Stimulated activated naive B cell treated with anti-CD40 and anti-IgM and Interleukin-4, amounts not matched to agents 10 μg/mL and 1 μg/mL and 100 μg/mL, for 72 hours (primary cell): ENCODE results near the gene C1QL1.
"Not testable (repeated sequence)": the region's sequence is repeated elsewhere in the genome, so short reads cannot be mapped to it uniquely, and the experiment has no call there.

ENCODE experiments used
- ATAC-seq, 2 donors: fragments of 150-1000 bp; cut with Tn5 transposase; replicated peaks; 2 replicates each; pipeline ENCODE4 v1.10.0; 2021; ENCODE audit warnings: moderate library complexity in 1 of 2
- DNase-seq: peaks from one replicate; pipeline ENCODE4 v3.0.0; 2021
- H3K27ac Mint-ChIP-seq: one replicate; pipeline ENCODE4 v1.8.0; 2022; ENCODE audit warnings: mild to moderate bottlenecking, mixed read lengths
- H3K27me3 Mint-ChIP-seq, 2 donors: one replicate each; pipeline ENCODE4 v1.8.0; 2022; ENCODE audit warnings: mixed read lengths in 2 of 2
- H3K36me3 Mint-ChIP-seq, 2 donors: one replicate each; pipeline ENCODE4 v1.8.0; 2022; ENCODE audit warnings: mixed read lengths in 2 of 2, mild to moderate bottlenecking in 1 of 2
- H3K4me1 Mint-ChIP-seq, 2 donors: one replicate each; pipeline ENCODE4 v1.8.0; 2022; ENCODE audit warnings: mixed read lengths in 2 of 2, mild to moderate bottlenecking in 1 of 2
- H3K4me3 Mint-ChIP-seq, 2 donors: one replicate each; pipeline ENCODE4 v1.8.0; 2022; ENCODE audit warnings: mild to moderate bottlenecking in 2 of 2, mixed read lengths in 2 of 2, moderate library complexity in 1 of 2
- H3K9me3 Mint-ChIP-seq, 2 donors: one replicate each; pipeline ENCODE4 v1.8.0; 2022; ENCODE audit warnings: mixed read lengths in 2 of 2, mild to moderate bottlenecking in 1 of 2

Gene C1QL1

GRCh38 chr17:44961921-44962350, 6.2 kb downstream of the C1QL1 start:
- Mint-ChIP-seq H3K9me3 (no peaks in the 10 kb centered on the region), H3K36me3 (no peaks in the 10 kb centered on the region), H3K4me3 (no peak overlapping the region), H3K27ac (no peak overlapping the region), H3K4me1 (peaks cover 16 to 28% of the 10 kb centered on the region in 2 donors), H3K27me3 (peaks cover 64 to 84% of the 10 kb centered on the region in 2 donors)
- ATAC-seq (no peak), DNase-seq (no peak)

DNA sequence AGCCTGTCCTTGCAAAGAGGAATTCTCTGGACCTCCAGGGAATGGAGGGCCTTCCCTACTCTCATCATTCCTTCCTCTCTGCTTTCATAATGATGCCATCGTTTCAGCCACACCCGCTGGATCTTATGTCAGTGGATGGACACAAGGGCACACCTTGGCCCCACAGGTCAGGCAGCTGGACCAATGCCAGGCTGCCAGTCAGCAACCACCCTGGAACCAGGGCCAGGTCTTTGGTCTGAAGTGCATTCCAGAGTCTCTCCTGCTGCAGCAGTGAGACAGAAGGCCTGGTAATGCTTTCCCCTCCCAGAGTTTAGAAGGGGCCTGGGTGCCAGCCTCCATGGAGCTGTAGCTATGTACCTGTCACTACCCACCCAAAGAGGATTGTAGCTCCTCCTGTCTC, 7.4 kb downstream of the C1QL1 start:
- Mint-ChIP-seq H3K4me1 (peaks cover 10 to 19% of the 10 kb centered on the region in 2 donors), H3K27me3 (peaks cover 62 to 84% of the 10 kb centered on the region in 2 donors), H3K36me3 (no peaks in the 10 kb centered on the region), H3K9me3 (no peaks in the 10 kb centered on the region), H3K27ac (no peak overlapping the region), H3K4me3 (no peak overlapping the region)
- no peak for ATAC-seq
- no peak for DNase-seq

DNA sequence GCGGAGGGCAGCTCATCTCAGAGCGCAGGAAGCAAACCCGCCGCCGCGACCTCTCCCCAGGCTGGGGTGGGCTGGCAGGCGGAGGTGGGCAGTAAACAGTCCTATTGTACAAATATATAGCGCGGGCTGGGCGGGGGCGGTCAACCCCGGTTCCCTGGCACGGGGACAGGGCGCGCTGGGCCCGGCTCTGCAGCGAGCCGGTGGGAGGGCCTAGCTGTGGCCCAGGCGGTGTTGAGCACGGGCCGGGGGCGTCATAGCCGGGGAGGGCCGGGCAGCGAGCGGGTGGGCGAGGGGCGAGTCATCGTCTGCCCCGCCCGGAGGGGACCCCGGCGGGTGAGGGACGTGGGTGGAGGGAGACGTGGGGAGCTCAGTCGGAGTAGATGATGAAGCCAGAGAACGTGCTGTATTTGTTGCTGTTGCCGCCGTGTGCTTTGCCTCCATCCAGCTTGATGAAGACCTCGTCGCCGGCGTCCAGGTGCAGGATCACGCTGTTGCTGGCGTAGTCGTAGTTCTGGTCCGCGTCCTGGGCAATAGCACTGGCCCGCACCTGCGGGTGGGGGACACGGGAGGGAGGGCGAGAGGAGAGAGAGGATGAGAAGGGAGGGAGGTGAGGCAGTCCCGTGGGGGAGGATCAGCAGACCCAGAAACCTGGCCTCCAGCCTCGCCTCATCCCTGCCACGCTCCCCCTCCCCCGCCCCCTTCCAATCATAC, 8.1 kb downstream of the C1QL1 start:
- no peaks in the 10 kb centered on the region for H3K36me3 Mint-ChIP-seq
- peaks cover 60 to 84% of the 10 kb centered on the region in 2 donors for H3K27me3 Mint-ChIP-seq
- H3K27ac Mint-ChIP-seq = no peak overlapping the region
- DNase-seq (no peak), ATAC-seq (peak in 1 of 2 donors; percentile 21)
- H3K9me3 Mint-ChIP-seq = no peaks in the 10 kb centered on the region
- H3K4me3 Mint-ChIP-seq = no peak overlapping the region
- peaks cover 6 to 12% of the 10 kb centered on the region in 2 donors for H3K4me1 Mint-ChIP-seq

DNA sequence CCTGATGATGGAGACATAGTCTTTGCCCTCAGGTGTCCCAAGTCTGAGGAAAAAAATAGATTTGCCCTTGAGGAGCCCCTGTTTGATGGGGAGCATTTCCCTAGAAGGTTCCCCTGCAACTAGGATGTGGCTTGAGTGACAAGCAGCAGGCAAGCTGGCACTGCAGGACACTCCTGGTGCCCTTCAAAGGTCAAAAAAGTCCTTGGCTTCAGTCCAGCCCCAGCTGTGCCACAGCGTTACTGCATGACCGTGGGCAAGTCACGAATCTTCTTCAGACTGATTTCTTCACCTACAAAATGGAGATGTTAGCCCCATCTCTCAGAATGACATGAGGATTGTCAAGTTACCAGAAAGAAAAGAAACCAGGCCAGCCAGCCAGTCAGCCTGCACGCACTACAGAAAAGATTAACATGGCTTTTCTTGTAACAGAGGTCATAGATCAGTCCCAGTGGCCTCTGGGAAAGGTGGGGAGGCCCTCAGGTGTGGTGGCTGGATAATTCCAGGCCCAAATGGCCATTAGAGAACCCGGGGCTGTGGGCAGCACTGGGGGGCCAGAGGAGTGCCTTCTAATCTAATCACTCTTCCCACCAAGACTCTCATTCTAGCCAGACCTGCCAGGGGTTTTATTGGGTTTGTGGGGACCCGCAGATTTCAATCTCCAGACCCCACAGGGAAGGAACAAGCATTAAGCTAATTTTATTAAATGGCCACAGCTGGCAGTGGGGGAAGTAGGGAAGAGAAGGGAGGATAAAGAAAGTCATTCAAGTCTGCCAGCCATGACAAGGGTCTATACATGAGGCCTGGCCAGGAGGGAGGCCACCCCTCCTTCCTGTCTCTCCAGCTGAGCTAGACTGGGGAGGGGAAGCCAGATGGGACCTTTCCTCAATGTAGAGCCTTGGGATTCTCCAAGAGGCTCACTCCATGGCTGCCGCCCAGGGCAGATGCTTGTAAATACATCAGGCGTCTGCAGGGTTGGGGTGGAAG, 10.8 kb downstream of the C1QL1 start:
- peaks cover 41 to 63% of the 10 kb centered on the region in 2 donors for H3K27me3 Mint-ChIP-seq
- no peak for DNase-seq
- H3K4me3 Mint-ChIP-seq = no peak overlapping the region
- H3K4me1 Mint-ChIP-seq = peaks cover 6 to 12% of the 10 kb centered on the region in 2 donors
- no peaks in the 10 kb centered on the region for H3K9me3 Mint-ChIP-seq
- H3K27ac Mint-ChIP-seq = no peak overlapping the region
- no peaks in the 10 kb centered on the region for H3K36me3 Mint-ChIP-seq
- no peak for ATAC-seq

DNA sequence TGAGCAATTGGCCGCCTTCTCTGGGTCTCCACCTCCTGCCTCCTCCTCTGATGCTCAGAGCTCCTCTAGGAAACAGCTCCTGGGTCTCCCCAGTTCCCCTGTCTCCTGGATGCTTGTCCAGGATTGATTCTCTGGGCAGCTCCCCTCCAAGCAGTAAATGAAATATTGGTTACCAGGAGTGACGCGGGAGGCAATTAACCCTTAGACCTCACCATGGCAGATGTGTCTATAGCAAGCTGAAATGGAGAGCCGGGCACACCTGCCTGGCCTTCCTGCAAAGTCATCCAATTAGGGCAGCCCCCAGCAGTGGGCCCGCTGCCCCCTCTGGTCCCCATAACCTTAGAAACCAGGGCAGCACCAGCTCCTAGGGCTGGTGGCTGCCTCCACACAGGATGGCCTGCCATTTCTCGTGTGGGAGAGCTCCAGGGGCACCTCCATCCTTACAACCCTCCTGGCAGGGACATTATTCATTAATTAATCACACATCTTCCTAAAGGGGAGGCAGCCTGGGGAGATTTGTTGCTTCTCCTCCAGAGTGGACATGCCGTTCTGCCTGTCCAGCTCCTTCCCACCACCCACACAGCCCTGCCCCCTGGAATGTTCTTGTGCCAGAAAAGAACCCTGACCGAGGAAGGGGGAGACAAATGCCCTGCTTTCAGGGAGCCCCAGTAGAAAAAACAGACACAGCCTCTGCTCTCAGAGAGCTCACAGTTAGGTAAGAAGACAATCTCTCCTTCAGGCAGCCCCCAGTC, 12.3 kb downstream of the C1QL1 start:
- peaks cover 37 to 62% of the 10 kb centered on the region in 2 donors for H3K27me3 Mint-ChIP-seq

GRCh38 chr17:44952946-44953475, 15.1 kb downstream of the C1QL1 start:
- DNase-seq (no peak), ATAC-seq (no peak)
- no peak overlapping the region for H3K27ac Mint-ChIP-seq
- no peak overlapping the region for H3K4me3 Mint-ChIP-seq
- no peaks in the 10 kb centered on the region for H3K36me3 Mint-ChIP-seq
- peaks cover 0 to 2% of the 10 kb centered on the region in 2 donors for H3K4me1 Mint-ChIP-seq
- no peaks in the 10 kb centered on the region for H3K9me3 Mint-ChIP-seq
- H3K27me3 Mint-ChIP-seq = peaks cover 23 to 39% of the 10 kb centered on the region in 2 donors

More for the DNA sequence above, 12.3 kb downstream of the C1QL1 start:
- ATAC-seq (no peak), DNase-seq (no peak)
- no peaks in the 10 kb centered on the region for H3K36me3 Mint-ChIP-seq
- H3K4me1 Mint-ChIP-seq = peaks cover 6 to 12% of the 10 kb centered on the region in 2 donors
- H3K4me3 Mint-ChIP-seq = no peak overlapping the region
- H3K27ac Mint-ChIP-seq = peak overlapping the region; percentile 56
- no peaks in the 10 kb centered on the region for H3K9me3 Mint-ChIP-seq

DNA sequence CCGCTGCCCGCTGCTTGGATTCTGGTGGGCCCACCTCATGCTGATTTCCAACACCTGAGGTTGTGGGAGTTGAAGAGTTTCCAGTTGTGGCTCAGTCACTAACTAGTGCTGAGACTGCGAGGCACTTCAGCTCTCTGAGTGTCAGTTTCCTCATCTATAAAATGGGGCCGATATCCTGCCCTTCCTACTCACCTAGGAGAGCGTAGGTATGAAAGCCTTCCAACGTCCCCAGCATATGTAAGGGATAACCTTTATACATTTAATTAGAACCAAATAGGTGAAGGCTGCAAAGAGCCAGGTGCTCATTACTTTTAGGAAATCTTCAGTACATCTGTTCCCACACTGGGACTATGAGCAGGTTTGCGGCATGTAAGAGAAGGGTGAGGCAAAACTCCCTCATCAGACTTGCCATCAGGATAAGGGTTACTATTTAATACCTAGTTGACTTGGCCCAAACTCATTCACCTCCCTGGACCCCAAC, 19.7 kb downstream of the C1QL1 start:
- Mint-ChIP-seq H3K9me3 (no peaks in the 10 kb centered on the region), H3K4me3 (peak overlapping the region; percentile 87 to 91), H3K4me1 (peaks cover 0 to 2% of the 10 kb centered on the region in 2 donors), H3K27ac (peak overlapping the region; percentile 86), H3K36me3 (no peaks in the 10 kb centered on the region), H3K27me3 (peaks cover 6 to 7% of the 10 kb centered on the region in 2 donors)
- DNase-seq (no peak), ATAC-seq (no peak)

DNA sequence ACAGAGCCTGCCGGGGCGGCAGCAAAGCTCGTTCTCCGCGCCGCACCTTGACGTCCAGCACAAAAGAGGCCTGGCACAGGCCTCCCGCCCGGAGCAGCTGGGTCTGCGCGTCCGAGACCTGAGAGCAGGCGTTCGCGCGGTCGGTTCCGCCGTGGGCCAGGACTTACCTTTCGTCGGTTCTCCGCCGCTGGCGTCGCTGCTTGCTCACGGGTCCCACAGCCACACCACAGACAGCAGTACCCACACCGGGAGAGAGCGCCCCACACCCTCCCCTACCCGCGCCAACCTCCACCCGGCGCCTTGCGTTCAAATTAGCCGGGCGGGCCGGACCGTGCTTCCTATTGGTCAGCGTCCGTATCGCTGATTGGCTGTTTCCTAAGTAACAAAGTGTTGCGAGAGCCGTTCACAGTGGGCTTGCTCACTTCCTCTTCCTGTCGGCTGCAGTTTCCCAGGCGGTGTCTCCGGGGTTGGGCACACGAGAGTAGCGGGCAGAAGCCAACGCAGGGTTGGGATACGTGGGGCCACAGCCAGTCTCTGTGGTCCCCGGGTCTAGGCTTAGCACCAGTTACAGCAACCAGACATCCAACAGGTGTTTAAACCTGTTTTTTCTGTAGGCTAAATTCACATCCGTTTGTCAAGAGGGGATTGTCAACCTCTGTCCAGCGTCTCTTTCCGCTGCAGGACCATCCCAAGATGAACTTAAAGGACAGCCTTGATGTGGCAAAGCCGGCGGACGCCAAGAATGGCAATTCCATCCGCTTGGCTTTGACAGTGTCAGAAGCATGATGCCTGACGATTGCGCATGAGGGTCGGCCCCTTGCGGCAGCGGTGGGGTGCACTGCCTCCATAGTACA, 20.4 kb downstream of the C1QL1 start, which contains the start of gene KIF18B:
TSS of gene KIF18B (minus strand) at position 313 of the 854 bp plus-strand sequence. CDS start 11,429 bp downstream, outside the sequence.
- Mint-ChIP-seq H3K27ac (peak within 1 kb of the TSS; percentile 86), H3K9me3 (no peaks in the 10 kb centered on the region), H3K4me1 (peaks cover 0 to 2% of the 10 kb centered on the region in 2 donors), H3K4me3 (peak within 1 kb of the TSS; percentile 87 to 91), H3K27me3 (peaks cover 6 to 7% of the 10 kb centered on the region in 2 donors), H3K36me3 (no peaks in the 10 kb centered on the region)
- DNase-seq (peak; percentile 85), ATAC-seq (peak; percentile 98)

DNA sequence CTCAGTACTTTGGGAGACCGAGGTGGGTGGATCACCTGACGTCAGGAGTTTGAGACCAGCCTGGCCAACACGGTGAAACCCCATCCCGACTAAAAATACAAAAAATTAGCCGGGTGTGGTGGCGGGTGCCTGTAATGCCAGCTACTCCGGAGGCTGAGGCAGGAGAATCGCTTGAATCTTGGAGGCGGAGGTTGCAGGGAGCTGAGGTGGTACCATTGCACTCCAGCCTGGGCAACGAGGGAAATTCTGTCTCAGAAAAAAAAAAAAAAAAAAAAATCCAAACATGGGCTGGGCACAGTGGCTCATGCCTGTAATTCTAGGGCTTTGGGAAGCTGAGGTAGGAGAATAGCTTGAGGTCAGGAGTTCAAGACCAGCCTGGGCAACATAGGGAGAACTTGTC, 22.5 kb downstream of the C1QL1 start:
- H3K27ac Mint-ChIP-seq, DNase-seq, H3K9me3 Mint-ChIP-seq, H3K4me3 Mint-ChIP-seq, H3K36me3 Mint-ChIP-seq, ATAC-seq, H3K4me1 Mint-ChIP-seq, H3K27me3 Mint-ChIP-seq: not testable (repeated sequence)

DNA sequence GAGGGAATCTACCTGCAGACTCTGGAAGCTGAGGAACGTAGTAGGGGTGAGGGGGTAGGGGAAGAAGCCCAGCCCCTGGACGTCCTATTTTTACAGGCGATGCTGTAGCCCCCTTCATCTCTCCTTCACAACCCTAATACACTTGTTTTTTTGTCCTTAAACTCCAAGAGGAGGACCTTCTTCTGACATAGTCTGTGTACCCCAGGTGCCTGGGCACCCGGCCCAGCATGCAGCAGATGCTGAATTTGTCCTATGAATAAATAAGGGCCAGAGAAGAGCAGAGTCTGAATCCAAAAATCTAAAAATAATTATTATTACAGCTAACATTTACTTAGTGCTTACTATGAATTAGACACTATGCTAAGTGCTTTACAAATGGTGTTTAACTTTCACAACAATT, 25.6 kb downstream of the C1QL1 start:
- DNase-seq (no peak), ATAC-seq (no peak)
- H3K4me3 Mint-ChIP-seq = no peak overlapping the region
- no peak overlapping the region for H3K27ac Mint-ChIP-seq
- H3K27me3 Mint-ChIP-seq = peaks cover 0 to 4% of the 10 kb centered on the region in 2 donors
- no peaks in the 10 kb centered on the region for H3K36me3 Mint-ChIP-seq
- peaks cover 0 to 2% of the 10 kb centered on the region in 2 donors for H3K9me3 Mint-ChIP-seq
- H3K4me1 Mint-ChIP-seq = peaks cover 0 to 2% of the 10 kb centered on the region in 2 donors

DNA sequence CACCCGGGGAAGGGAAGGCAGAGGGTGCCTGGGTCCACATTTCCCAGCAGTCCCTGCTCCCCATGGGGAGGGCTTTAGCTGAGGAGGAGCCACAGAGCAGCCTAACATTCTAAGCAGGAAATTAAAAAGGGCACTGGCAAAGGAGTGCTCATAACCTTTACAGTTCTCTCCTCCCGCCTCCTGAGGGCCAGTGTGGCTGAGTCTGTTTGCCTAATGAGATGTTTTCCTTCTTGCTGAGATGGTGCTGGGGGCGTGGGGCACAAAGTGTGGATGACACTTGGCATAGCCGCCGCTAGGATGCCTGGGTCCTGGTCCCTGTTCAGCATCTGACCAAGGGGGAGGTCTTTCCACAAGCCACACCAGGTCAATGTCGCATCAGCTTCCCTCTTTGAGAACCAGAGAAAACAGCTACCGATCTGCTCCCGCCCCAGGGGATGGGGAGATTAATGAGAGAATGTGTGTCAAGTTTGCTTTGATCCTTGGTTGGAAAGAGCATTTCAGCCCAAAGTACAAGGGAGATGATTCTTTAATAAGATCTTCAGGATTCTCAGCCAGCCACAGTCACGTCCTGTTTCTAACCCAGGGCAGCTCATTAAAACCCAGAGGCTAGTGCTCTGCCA, 26.3 kb downstream of the C1QL1 start:
- Mint-ChIP-seq H3K4me3 (no peak overlapping the region), H3K27me3 (peaks cover 0 to 4% of the 10 kb centered on the region in 2 donors), H3K27ac (no peak overlapping the region), H3K4me1 (peaks cover 0 to 2% of the 10 kb centered on the region in 2 donors), H3K36me3 (no peaks in the 10 kb centered on the region), H3K9me3 (peaks cover 0 to 2% of the 10 kb centered on the region in 2 donors)
- DNase-seq = no peak
- no peak for ATAC-seq

DNA sequence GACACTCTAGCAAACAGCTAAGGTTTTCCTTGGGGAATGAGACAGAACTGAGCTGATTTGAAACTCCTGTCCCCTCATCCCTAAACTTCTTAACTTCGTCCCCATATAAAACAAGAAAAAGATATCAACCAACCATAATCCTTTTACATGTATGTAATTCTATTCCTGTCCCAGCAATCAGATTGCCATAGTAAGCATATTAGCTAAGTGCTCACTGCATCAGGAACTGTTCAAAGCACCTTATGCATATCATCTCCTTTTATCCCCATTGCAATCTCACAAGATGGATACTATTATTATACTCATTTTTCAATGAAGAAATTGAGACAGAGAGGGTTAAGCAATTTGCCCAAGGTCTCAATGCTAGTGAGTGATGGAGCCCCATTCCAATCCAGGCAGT, 27.3 kb downstream of the C1QL1 start:
- Mint-ChIP-seq H3K9me3 (peaks cover 0 to 2% of the 10 kb centered on the region in 2 donors), H3K4me3 (no peak overlapping the region), H3K27me3 (no peaks in the 10 kb centered on the region), H3K4me1 (peaks cover 0 to 2% of the 10 kb centered on the region in 2 donors), H3K36me3 (no peaks in the 10 kb centered on the region), H3K27ac (peak overlapping the region; percentile 2)
- no peak for DNase-seq
- ATAC-seq = no peak
